GM23338 (cell line): Measurements from ENCODE around the gene CFAP410. TPM values are rescaled to one million over a fixed set of nuclear protein-coding genes. Genes with fewer than 3 reads are reported as not detected.

Source experiments
- ATAC-seq: fragments of 200-7000 bp; cut with Tn5 transposase; 3 replicates; pipeline ENCODE4 v1.9.1; 2020
- DNase-seq: peaks from one replicate; pipeline ENCODE4 v3.0.0-alpha.2; 2015; ENCODE audit warnings: low spot score
- H2AFZ ChIP-seq: fragments of 200-600 bp; sonication (generic); 2 replicates; pipeline ENCODE4 v1.8.0; 2016; ENCODE audit warnings: antibody characterized with exemption, mild to moderate bottlenecking, moderate library complexity
- H3F3A ChIP-seq: fragments of 200-600 bp; sonication (generic); replicated peaks from 2 replicates; pipeline ENCODE4 v1.8.0; 2017; ENCODE audit warnings: antibody characterized with exemption, mixed run types, low read depth
- H3K27ac ChIP-seq: fragments of 200-600 bp; sonication (generic); 2 replicates; pipeline ENCODE4 v1.6.1; 2016; ENCODE audit warnings: low read depth
- H3K27me3 ChIP-seq: fragments of 200-600 bp; sonication (generic); 2 replicates; pipeline ENCODE4 v1.8.0; 2016; ENCODE audit warnings: mild to moderate bottlenecking, mixed run types, moderate library complexity; ENCODE audit not compliant: insufficient read depth
- H3K36me3 ChIP-seq: fragments of 200-600 bp; sonication (generic); 2 replicates; pipeline ENCODE4 v1.8.0; 2016; ENCODE audit warnings: mild to moderate bottlenecking; ENCODE audit not compliant: insufficient read depth
- H3K4me1 ChIP-seq: fragments of 200-600 bp; sonication (generic); 2 replicates; pipeline ENCODE4 v1.8.0; 2016; ENCODE audit warnings: mild to moderate bottlenecking, moderate library complexity; ENCODE audit not compliant: insufficient read depth
- H3K4me2 ChIP-seq: fragments of 200-600 bp; sonication (generic); 2 replicates; pipeline ENCODE4 v1.7.1; 2017; ENCODE audit warnings: mixed run types
- H3K4me3 ChIP-seq: fragments of 200-600 bp; sonication (generic); 2 replicates; pipeline ENCODE4 v1.6.1; 2016; ENCODE audit warnings: mixed run types
- H3K79me2 ChIP-seq: fragments of 200-600 bp; sonication (generic); replicated peaks from 2 replicates; pipeline ENCODE4 v1.8.0; 2017; ENCODE audit warnings: mild to moderate bottlenecking; ENCODE audit not compliant: insufficient read depth
- H3K9me2 ChIP-seq: fragments of 200-600 bp; sonication (generic); 2 replicates; pipeline ENCODE4 v1.8.0; 2017; ENCODE audit not compliant: insufficient read depth
- H4K20me1 ChIP-seq: fragments of 200-600 bp; sonication (generic); replicated peaks from 2 replicates; pipeline ENCODE4 v1.8.0; 2017; ENCODE audit warnings: mild to moderate bottlenecking; ENCODE audit not compliant: insufficient read depth
- H3K27ac Mint-ChIP-seq: 2 replicates; pipeline ENCODE4 v1.8.0; 2020; ENCODE audit warnings: inconsistent platforms, mild to moderate bottlenecking, moderate library complexity, mixed read lengths
- H3K27me3 Mint-ChIP-seq: 3 replicates; pipeline ENCODE4 v1.8.0; 2022; ENCODE audit warnings: low read depth, mild to moderate bottlenecking, moderate library complexity, mixed read lengths, inconsistent platforms; ENCODE audit not compliant: insufficient read depth, poor library complexity
- H3K36me3 Mint-ChIP-seq: 3 replicates; pipeline ENCODE4 v1.8.0; 2021; ENCODE audit warnings: low read depth, mild to moderate bottlenecking, inconsistent platforms, moderate library complexity, mixed read lengths
- H3K4me1 Mint-ChIP-seq: 3 replicates; pipeline ENCODE4 v1.8.0; 2020; ENCODE audit warnings: mild to moderate bottlenecking, inconsistent platforms, mixed read lengths
- H3K4me3 Mint-ChIP-seq: 3 replicates; pipeline ENCODE4 v1.8.0; 2021; ENCODE audit warnings: moderate library complexity, mild to moderate bottlenecking, inconsistent platforms, mixed read lengths
- H3K9me3 Mint-ChIP-seq: 3 replicates; pipeline ENCODE4 v1.8.0; 2020; ENCODE audit warnings: moderate library complexity, mild to moderate bottlenecking, inconsistent platforms, mixed read lengths
- CREB1 ChIP-seq: fragments of 250-450 bp; sonication (Bioruptor Pico); IDR thresholded peaks from 2 replicates; pipeline ENCODE4 v1.5.0; 2020; ENCODE audit warnings: low read depth, mild to moderate bottlenecking, moderate library complexity
- CTCF ChIP-seq, 2 experiments: fragments of 200-600 bp in 1 of 2; sonication (generic) in 1 of 2; conservative IDR thresholded peaks; 2 replicates each; pipeline versions ENCODE4 v1.5.1 to v1.6.1; 2016 to 2017; ENCODE audit warnings: antibody characterized with exemption in 2 of 2, low read depth in 2 of 2, mild to moderate bottlenecking in 2 of 2, moderate library complexity in 1 of 2
- ETS1 ChIP-seq: IDR thresholded peaks from 2 replicates; pipeline ENCODE4 v1.6.1; 2016; ENCODE audit warnings: antibody characterized with exemption
- EZH2 ChIP-seq: fragments of 200-600 bp; sonication (generic); IDR thresholded peaks from one replicate; pipeline ENCODE4 v1.8.0; 2017; ENCODE audit warnings: antibody characterized with exemption, mild to moderate bottlenecking, low read depth; ENCODE audit not compliant: unreplicated experiment
- JUNB ChIP-seq: IDR thresholded peaks from one replicate; pipeline ENCODE4 v1.6.1; 2016; ENCODE audit warnings: antibody characterized with exemption; ENCODE audit not compliant: unreplicated experiment
- NANOG ChIP-seq: IDR thresholded peaks from 2 replicates; pipeline ENCODE4 v1.6.1; 2016; ENCODE audit warnings: antibody characterized with exemption, borderline replicate concordance
- POLR2AphosphoS5 ChIP-seq: IDR thresholded peaks from 2 replicates; pipeline ENCODE4 v1.6.1; 2016; ENCODE audit warnings: antibody characterized with exemption, low read depth
- STAT1 ChIP-seq: IDR thresholded peaks from one replicate; pipeline ENCODE4 v1.6.1; 2016; ENCODE audit warnings: antibody characterized with exemption; ENCODE audit not compliant: unreplicated experiment
- ZNF114 ChIP-seq: fragments of 250-450 bp; sonication (Bioruptor Pico); IDR thresholded peaks from 2 replicates; pipeline ENCODE4 v1.5.0; 2020; ENCODE audit warnings: mild to moderate bottlenecking, moderate library complexity
- ZNF331 ChIP-seq: fragments of 250-450 bp; sonication (Bioruptor Pico); IDR thresholded peaks from 2 replicates; pipeline ENCODE4 v1.5.0; 2020; ENCODE audit warnings: low read depth, mild to moderate bottlenecking, moderate library complexity
- polyA plus RNA-seq: library from polyadenylated mRNA; unstranded; fragments of >200 nt; fragmentation: Nextera tagmentation; extraction: Ambion mirVana; gene quantifications from 2 replicates; pipeline ENCODE4 v1.2.1, GENCODE V29; 2016
- total RNA-seq: library from RNA; depleted of rRNA; stranded (reverse); fragments of >200 nt; shearing (Covaris generic); gene quantifications from 2 replicates; pipeline ENCODE4 v1.2.3, GENCODE V29; 2014
- TF ChIP-seq, protein P1 (sequence below): fragments of 250-450 bp; sonication (Bioruptor Pico); IDR thresholded peaks from 2 replicates; pipeline ENCODE4 v1.5.0; 2020; ENCODE audit warnings: mild to moderate bottlenecking, moderate library complexity

CFAP410 gene
- total and polyA plus RNA-seq, 2 experiments from 2014 or later, result 11.0 to 24.0 TPM

- TF ChIP-seq, protein P1, sequence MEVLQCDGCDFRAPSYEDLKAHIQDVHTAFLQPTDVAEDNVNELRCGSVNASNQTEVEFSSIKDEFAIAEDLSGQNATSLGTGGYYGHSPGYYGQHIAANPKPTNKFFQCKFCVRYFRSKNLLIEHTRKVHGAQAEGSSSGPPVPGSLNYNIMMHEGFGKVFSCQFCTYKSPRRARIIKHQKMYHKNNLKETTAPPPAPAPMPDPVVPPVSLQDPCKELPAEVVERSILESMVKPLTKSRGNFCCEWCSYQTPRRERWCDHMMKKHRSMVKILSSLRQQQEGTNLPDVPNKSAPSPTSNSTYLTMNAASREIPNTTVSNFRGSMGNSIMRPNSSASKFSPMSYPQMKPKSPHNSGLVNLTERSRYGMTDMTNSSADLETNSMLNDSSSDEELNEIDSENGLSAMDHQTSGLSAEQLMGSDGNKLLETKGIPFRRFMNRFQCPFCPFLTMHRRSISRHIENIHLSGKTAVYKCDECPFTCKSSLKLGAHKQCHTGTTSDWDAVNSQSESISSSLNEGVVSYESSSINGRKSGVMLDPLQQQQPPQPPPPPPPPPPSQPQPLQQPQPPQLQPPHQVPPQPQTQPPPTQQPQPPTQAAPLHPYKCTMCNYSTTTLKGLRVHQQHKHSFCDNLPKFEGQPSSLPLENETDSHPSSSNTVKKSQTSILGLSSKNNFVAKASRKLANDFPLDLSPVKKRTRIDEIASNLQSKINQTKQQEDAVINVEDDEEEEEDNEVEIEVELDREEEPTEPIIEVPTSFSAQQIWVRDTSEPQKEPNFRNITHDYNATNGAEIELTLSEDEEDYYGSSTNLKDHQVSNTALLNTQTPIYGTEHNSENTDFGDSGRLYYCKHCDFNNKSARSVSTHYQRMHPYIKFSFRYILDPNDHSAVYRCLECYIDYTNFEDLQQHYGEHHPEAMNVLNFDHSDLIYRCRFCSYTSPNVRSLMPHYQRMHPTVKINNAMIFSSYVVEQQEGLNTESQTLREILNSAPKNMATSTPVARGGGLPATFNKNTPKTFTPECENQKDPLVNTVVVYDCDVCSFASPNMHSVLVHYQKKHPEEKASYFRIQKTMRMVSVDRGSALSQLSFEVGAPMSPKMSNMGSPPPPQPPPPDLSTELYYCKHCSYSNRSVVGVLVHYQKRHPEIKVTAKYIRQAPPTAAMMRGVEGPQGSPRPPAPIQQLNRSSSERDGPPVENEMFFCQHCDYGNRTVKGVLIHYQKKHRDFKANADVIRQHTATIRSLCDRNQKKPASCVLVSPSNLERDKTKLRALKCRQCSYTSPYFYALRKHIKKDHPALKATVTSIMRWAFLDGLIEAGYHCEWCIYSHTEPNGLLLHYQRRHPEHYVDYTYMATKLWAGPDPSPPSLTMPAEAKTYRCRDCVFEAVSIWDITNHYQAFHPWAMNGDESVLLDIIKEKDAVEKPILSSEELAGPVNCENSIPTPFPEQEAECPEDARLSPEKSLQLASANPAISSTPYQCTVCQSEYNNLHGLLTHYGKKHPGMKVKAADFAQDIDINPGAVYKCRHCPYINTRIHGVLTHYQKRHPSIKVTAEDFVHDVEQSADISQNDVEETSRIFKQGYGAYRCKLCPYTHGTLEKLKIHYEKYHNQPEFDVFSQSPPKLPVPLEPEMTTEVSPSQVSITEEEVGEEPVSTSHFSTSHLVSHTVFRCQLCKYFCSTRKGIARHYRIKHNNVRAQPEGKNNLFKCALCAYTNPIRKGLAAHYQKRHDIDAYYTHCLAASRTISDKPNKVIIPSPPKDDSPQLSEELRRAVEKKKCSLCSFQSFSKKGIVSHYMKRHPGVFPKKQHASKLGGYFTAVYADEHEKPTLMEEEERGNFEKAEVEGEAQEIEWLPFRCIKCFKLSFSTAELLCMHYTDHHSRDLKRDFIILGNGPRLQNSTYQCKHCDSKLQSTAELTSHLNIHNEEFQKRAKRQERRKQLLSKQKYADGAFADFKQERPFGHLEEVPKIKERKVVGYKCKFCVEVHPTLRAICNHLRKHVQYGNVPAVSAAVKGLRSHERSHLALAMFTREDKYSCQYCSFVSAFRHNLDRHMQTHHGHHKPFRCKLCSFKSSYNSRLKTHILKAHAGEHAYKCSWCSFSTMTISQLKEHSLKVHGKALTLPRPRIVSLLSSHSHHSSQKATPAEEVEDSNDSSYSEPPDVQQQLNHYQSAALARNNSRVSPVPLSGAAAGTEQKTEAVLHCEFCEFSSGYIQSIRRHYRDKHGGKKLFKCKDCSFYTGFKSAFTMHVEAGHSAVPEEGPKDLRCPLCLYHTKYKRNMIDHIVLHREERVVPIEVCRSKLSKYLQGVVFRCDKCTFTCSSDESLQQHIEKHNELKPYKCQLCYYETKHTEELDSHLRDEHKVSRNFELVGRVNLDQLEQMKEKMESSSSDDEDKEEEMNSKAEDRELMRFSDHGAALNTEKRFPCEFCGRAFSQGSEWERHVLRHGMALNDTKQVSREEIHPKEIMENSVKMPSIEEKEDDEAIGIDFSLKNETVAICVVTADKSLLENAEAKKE, result no peak
- no peak for TF ChIP-seq POLR2AphosphoS5
- TF ChIP-seq CTCF (conservative IDR thresholded peaks at IDR 0.05; ENCODE audit: low read depth in 2 of 2), result no peak
- TF ChIP-seq EZH2, result no peak
- TF ChIP-seq ZNF331 (CRISPR knock-in tag), result no peak
- TF ChIP-seq ZNF114, result no peak
Measured at GRCh38 chr21:44356636-44357035, 17.4 kb upstream of the CFAP410 start (continued).

DNA sequence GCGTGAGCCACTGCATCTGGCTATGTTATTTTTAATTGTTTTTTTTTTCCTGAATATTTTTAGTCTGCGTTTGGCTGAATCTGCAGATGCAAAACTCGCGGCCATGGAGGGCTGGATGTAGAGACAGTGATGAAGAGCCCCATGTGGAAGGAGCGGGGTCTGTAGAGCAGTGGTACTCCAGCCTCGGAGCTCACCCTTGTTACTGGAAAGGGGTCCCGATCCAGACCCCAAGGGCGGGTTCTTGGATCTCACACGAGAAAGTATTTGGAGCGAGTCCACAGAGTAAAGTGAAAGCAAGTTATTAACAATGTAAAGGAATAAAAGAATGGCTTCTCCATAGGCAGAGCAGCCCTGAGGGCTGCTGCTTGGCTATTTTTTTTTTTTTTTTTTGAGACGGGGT, 17.0 kb upstream of the CFAP410 start:
- Histone ChIP-seq H3K27ac (no peak overlapping the region), H3K4me1 (no peaks in the 10 kb centered on the region; the same call in 1 of the 2 replicates), H3F3A (no peaks in the 10 kb centered on the region), H3K79me2 (no peaks in the 10 kb centered on the region), H3K4me2 (no peak overlapping the region), H3K36me3 (no peaks in the 10 kb centered on the region), H3K9me2 (peaks cover 3% of the 10 kb centered on the region; the same call in 1 of the 2 replicates), H3K4me3 (no peak overlapping the region), H4K20me1 (no peaks in the 10 kb centered on the region), H3K27me3 (peaks cover 10% of the 10 kb centered on the region), H2AFZ (no peak overlapping the region)
- Mint-ChIP-seq H3K9me3 (no peaks in the 10 kb centered on the region; the same call in 2 of the 3 replicates), H3K27me3 (peaks cover 18% of the 10 kb centered on the region), H3K27ac (no peak overlapping the region), H3K4me3 (no peak overlapping the region), H3K36me3 (no peaks in the 10 kb centered on the region), H3K4me1 (no peaks in the 10 kb centered on the region)
- ATAC-seq (no peak), DNase-seq (no peak)
- TF ChIP-seq CTCF (conservative IDR thresholded peaks at IDR 0.05; ENCODE audit: low read depth in 2 of 2), result no peak
- TF ChIP-seq NANOG, result no peak
- no peak for TF ChIP-seq JUNB
- no peak for TF ChIP-seq CREB1 (CRISPR knock-in tag)
- no peak for TF ChIP-seq ETS1
- no peak for TF ChIP-seq STAT1
- TF ChIP-seq ZNF114, result no peak
